IMR-90 (cell line): ENCODE measurements around the gene CDIP1.

Source experiments
- CTCF ChIP-seq: conservative IDR thresholded peaks from 2 replicates; pipeline ENCODE4 v1.5.1; 2012; ENCODE audit warnings: mild to moderate bottlenecking, low read depth, low read length, improper control_type of control experiment
- POLR2A ChIP-seq: IDR thresholded peaks from 2 replicates; pipeline ENCODE4 v1.6.1; 2012; ENCODE audit warnings: mild to moderate bottlenecking, low read depth, low read length
- RAD21 ChIP-seq: IDR thresholded peaks from 2 replicates; pipeline ENCODE4 v1.6.1; 2012; ENCODE audit warnings: low read length, improper control_type of control experiment
- TF ChIP-seq, protein P1 (sequence below): fragments of 150-350 bp; IDR thresholded peaks from 2 replicates; pipeline ENCODE4 v1.6.1; 2017; ENCODE audit warnings: mild to moderate bottlenecking, antibody characterized with exemption, low read length, low read depth

DNA sequence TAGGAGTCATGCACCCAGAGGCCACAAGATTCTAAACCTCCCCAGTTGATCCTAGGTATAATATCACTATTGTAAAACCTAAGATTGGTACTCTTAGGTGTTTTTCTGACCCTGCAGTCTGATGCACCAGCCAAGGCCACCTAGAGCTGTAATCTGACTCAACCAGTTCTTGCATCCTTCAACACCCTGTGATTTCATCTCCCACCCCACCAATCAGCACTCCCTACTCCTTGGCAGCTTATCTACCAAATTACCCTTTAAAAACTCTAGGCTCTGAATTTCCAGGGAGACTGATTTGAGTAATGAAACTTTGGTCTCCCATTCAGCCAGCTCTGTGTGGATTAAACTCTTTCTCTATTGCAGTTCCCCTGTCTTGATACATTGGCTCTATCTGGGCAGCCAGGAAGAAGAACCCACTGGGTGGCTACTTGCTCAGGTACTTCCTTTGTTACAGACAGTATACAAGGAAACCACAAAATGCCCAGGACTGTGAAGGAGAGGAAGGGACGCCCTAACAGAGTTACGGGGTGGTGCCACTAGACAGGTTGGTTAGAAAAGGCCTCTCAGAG lies 1.2 kb upstream of the CDIP1 start:
- TF ChIP-seq CTCF (no peak), RAD21 (no peak), POLR2A (no peak)
- TF ChIP-seq, protein P1, sequence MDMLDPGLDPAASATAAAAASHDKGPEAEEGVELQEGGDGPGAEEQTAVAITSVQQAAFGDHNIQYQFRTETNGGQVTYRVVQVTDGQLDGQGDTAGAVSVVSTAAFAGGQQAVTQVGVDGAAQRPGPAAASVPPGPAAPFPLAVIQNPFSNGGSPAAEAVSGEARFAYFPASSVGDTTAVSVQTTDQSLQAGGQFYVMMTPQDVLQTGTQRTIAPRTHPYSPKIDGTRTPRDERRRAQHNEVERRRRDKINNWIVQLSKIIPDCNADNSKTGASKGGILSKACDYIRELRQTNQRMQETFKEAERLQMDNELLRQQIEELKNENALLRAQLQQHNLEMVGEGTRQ, result no peak
